Suppressor macrophage (primary cell): ENCODE measurements around the gene TRABD2A.

Source experiments
- DNase-seq, 4 experiments: peaks; one replicate each; pipeline ENCODE4 v3.0.0-alpha.2; 2020 to 2022

TRABD2A gene

GRCh38 chr2:84849271-84849952, 31.5 kb downstream of the TRABD2A start:
- DNase-seq: no peak

- peak in 2 of 4 experiments; percentile 12 to 28 for DNase-seq
These were observed 33.4 kb downstream of the TRABD2A start for GRCh38 chr2:84847326-84848050.

- no peak for DNase-seq
These were observed 34.1 kb downstream of the TRABD2A start for GRCh38 chr2:84846741-84847142.

- peak; percentile 28 to 69 (median 47) for DNase-seq
These were observed 34.7 kb downstream of the TRABD2A start for GRCh38 chr2:84846041-84846663.

- no peak for DNase-seq
These were observed 36.7 kb downstream of the TRABD2A start for GRCh38 chr2:84844141-84844540.

GRCh38 chr2:84841577-84841976, 39.3 kb downstream of the TRABD2A start:
- no peak for DNase-seq

GRCh38 chr2:84840306-84840705, 40.6 kb downstream of the TRABD2A start:
- peak in 1 of 4 experiments; percentile 8 for DNase-seq

- DNase-seq: no peak
These were observed 41.0 kb downstream of the TRABD2A start for GRCh38 chr2:84839851-84840250.

GRCh38 chr2:84838434-84839145, 42.3 kb downstream of the TRABD2A start:
- DNase-seq: no peak

GRCh38 chr2:84836215-84836614, 44.7 kb downstream of the TRABD2A start:
- DNase-seq: no peak

GRCh38 chr2:84833481-84834150, 47.3 kb downstream of the TRABD2A start:
- no peak for DNase-seq

GRCh38 chr2:84832772-84833461, 48.0 kb downstream of the TRABD2A start:
- peak; percentile 81 to 91 (median 88) for DNase-seq

GRCh38 chr2:84830758-84831500, 50.0 kb downstream of the TRABD2A start:
- DNase-seq: no peak

- peak; percentile 87 to 93 (median 92) for DNase-seq
These were observed 50.8 kb downstream of the TRABD2A start for GRCh38 chr2:84830095-84830494.

GRCh38 chr2:84829693-84830092, 51.2 kb downstream of the TRABD2A start:
- no peak for DNase-seq

- DNase-seq: no peak
These were observed 52.8 kb downstream of the TRABD2A start for GRCh38 chr2:84827978-84828575.

- DNase-seq: no peak
These were observed 57.1 kb downstream of the TRABD2A start for GRCh38 chr2:84823788-84824187.

GRCh38 chr2:84823229-84823628, 57.7 kb downstream of the TRABD2A start:
- no peak for DNase-seq

GRCh38 chr2:84821806-84822205, 59.1 kb downstream of the TRABD2A start:
- no peak for DNase-seq

- no peak for DNase-seq
These were observed 63.6 kb downstream of the TRABD2A start for GRCh38 chr2:84817239-84817655.
